ENCODE data around the gene GINS1.

- TF ChIP-seq GATA2 (IDR thresholded peaks at IDR 0.05; ENCODE audit: low read depth, low read length) (no peak), GATA3 (IDR thresholded peaks at IDR 0.05; ENCODE audit: low read depth, low read length) (no peak)
Observed at GRCh38 chr20:25461786-25462545, 54.5 kb downstream of the GINS1 start.
